Erythroblast (primary cell): Measurements from ENCODE around the gene SP7.

ENCODE experiments used
- GATA1 ChIP-seq: IDR thresholded peaks from 2 replicates; pipeline ENCODE4 v1.6.1; 2011; ENCODE audit warnings: low read depth, mild to moderate bottlenecking, control low read depth, low read length, moderate library complexity
- POLR2A ChIP-seq: IDR thresholded peaks from 2 replicates; pipeline ENCODE4 v1.6.1; 2011; ENCODE audit warnings: mild to moderate bottlenecking, low read length

DNA sequence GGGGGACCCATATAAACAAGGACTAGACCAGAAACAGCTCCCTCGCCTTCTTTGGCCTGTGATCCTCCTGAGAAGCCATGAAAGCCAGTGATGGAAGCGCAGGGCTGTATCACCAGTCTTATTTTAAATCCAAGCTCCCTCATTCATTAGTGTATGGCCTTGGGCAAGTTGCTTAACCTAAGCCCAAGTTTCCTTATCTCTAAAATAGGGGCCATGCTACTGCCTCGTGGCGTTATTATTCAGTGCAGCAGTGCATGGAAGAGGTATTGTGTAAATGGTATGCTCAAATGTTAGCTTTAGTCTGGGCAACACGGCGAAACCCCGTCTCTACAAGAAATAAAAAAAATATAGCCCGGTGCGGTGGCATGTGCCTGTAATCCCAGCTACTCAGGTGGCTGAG is 58.2 kb downstream of the SP7 start:
- TF ChIP-seq POLR2A (no peak), GATA1 (no peak)
